Tibial nerve (tissue), 4 donors: ENCODE results near the gene MRPS2.

ENCODE experiments used
- EP300 ChIP-seq, 2 donors: sonication (generic); formaldehyde crosslinking; IDR thresholded peaks; one replicate each; pipeline ENCODE4 v1.6.1; 2017; ENCODE audit warnings: antibody characterized with exemption in 2 of 2, mild to moderate bottlenecking in 1 of 2
- TF ChIP-seq, protein P1 (sequence below), 5 experiments: fragments of 200-600 bp in 3 of 5; fragments of 450-650 bp in 2 of 5; sonication (generic) in 3 of 5; IDR thresholded peaks; one replicate each; pipeline ENCODE4 v1.5.1; 2016 to 2019; ENCODE audit warnings: antibody characterized with exemption in 5 of 5, mild to moderate bottlenecking in 3 of 5, moderate library complexity in 2 of 5

GRCh38 chr9:135522137-135522877, 21.8 kb downstream of the MRPS2 start:
- TF ChIP-seq, protein P1, sequence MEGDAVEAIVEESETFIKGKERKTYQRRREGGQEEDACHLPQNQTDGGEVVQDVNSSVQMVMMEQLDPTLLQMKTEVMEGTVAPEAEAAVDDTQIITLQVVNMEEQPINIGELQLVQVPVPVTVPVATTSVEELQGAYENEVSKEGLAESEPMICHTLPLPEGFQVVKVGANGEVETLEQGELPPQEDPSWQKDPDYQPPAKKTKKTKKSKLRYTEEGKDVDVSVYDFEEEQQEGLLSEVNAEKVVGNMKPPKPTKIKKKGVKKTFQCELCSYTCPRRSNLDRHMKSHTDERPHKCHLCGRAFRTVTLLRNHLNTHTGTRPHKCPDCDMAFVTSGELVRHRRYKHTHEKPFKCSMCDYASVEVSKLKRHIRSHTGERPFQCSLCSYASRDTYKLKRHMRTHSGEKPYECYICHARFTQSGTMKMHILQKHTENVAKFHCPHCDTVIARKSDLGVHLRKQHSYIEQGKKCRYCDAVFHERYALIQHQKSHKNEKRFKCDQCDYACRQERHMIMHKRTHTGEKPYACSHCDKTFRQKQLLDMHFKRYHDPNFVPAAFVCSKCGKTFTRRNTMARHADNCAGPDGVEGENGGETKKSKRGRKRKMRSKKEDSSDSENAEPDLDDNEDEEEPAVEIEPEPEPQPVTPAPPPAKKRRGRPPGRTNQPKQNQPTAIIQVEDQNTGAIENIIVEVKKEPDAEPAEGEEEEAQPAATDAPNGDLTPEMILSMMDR (IDR thresholded peaks at IDR 0.05): no peak
- no peak for TF ChIP-seq EP300 (IDR thresholded peaks at IDR 0.05)
